Ammon's horn (tissue), 1 donor: ENCODE results near the gene GCM1.
"Not testable (repeated sequence)": the region's sequence is repeated elsewhere in the genome, so short reads cannot be mapped to it uniquely, and the experiment has no call there.

Experiments used
- DNase-seq: peaks from one replicate; pipeline ENCODE4 v3.0.0-alpha.2; 2016; ENCODE audit warnings: low spot score

GCM1 gene

GRCh38 chr6:53148684-53149083, at the start of gene GCM1:
GCM1 (minus strand) TSS chr6:53148841; CDS start chr6:53145632, 3,209 bp downstream.
- no peak for DNase-seq

DNA sequence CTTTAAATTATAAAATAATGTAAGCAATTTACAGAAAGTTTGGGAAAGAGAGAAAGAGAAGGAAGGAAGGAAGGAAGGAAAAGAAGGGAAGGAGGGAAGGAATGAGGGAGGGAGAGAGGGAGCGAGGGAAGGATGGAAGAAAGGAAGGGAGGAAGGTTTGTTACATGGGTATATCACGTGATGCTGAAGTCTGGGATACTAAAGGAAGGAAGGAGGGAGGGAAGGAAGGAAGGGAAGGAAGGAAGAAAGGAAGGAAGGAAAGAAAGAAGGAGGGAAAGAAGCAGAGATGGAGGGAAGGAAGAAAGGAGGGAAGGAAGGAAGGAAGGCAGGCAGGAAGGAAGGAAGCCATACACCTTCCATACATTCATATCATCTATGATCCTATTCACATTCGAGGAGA, 48.9 kb upstream of the GCM1 start:
- DNase-seq, result no peak

- DNase-seq, result no peak
These were observed 46.4 kb upstream of the GCM1 start for GRCh38 chr6:53195048-53195447.

DNA sequence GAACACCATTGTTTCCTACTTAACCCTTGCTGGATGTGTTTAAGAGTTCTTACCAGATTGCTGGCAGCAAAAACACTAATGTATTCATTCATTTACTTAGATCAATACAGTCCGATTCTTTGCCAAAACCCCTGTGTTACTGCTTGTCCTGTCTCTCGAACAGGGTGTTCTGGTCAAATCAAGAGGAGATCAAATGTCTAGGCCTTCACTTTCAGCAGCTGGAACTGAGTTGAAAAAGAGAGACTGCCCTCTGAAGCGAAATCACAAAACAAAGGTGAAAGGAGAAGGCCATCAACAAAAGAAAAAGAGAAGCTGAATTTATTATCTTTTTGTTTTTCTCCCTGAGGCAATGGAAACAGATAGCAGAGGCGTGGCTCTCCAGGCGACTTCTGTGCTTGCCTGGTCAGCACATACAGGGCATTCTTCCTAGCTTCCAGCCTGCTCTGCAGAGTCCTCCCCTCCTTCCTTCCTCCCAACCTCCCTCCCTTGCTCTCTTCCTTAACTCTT, 44.1 kb upstream of the GCM1 start:
- DNase-seq, result peak; percentile 24

- DNase-seq, result no peak
These were observed 40.9 kb upstream of the GCM1 start for GRCh38 chr6:53189554-53189953.

GRCh38 chr6:53188833-53189232, 40.2 kb upstream of the GCM1 start:
- DNase-seq, result no peak

DNA sequence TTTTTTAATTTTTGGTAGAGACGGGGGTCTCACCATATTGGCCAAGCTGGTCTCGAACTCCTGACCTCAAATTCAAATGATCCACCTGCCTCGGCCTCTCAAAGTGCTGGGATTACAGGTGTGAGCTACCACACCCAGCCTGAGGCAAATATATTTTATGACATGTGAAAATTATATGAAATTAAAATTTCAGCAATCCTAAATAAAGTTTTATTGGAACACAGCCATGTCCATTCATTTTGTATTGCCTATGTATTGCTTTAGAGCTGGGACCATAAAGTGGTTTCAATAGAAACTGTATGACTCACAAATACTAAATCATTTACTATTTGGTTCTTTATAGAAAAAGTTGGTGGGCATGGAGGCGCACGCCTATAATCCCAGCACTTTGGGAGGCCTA, 32.0 kb upstream of the GCM1 start:
- no peak for DNase-seq

- no peak for DNase-seq
These were observed 31.5 kb upstream of the GCM1 start for GRCh38 chr6:53179961-53180651.

DNA sequence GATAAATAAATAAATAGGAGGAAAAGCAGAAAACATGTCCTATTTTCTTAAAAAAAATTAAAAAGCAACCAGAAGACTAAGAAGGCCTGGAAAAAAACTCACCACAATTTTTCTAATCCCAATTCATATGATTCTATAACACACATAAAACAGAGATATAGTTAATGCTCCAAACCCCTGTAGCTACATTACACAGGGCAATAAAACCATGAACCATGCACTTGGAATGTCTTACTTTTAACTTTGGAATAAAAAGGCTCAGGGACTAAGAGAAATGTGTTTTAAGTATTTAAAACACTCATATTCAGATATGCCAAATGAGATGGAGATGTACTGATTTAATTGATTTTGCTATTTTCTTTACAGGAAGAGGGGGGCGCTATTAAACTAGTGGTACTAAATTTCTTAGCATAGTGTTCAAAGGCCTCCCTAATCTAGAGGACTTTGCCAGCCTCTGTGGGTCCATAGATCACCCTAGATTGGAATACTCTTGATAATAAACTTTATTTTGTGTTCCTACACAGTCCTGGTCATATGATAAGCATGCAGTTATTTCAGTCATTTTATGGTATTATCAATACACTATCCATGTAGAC, 30.3 kb upstream of the GCM1 start:
- DNase-seq, result no peak

DNA sequence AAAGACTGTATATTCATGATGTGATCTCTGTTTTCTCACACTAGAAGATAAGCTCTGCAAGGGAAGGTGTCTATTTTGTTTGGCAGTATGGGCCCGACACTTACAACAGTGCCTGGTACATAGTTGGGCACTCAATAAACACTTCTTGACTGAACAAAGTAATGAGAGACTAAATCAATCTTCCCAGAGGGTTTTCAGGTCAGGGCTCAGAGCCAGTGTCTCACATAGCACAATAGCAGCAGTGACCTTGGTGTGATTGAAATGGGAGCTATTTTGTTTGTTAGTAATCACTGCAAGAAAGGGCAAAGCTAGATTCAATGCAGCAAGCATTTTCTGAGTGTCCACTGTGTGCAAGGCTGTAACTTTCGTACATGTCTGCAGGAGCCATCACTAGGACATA, 26.4 kb upstream of the GCM1 start:
- no peak for DNase-seq

GRCh38 chr6:53172468-53172803, 23.8 kb upstream of the GCM1 start:
- DNase-seq, result no peak

- DNase-seq, result peak; percentile 93
These were observed 23.2 kb upstream of the GCM1 start for GRCh38 chr6:53171605-53172467.

GRCh38 chr6:53168516-53169267, 20.1 kb upstream of the GCM1 start:
- no peak for DNase-seq

DNA sequence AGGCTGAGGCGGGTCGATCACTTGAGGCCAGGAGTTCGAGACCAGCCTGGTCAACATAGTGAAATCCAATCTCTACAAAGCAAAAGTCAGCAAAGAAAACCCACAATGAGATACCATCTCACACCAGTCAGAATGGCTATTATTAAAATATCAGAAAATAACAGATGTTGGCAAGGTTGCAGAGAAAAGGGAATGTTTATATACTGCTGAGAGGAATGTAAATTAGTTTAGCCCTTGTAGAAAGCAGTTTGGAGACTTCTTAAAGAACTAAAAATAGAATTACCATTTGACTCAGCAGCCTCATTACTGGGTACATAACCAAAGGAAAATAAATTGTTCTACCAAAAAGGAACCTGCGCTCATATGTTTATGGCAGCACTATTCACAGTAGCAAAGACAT, 16.7 kb upstream of the GCM1 start:
- DNase-seq, result no peak

DNA sequence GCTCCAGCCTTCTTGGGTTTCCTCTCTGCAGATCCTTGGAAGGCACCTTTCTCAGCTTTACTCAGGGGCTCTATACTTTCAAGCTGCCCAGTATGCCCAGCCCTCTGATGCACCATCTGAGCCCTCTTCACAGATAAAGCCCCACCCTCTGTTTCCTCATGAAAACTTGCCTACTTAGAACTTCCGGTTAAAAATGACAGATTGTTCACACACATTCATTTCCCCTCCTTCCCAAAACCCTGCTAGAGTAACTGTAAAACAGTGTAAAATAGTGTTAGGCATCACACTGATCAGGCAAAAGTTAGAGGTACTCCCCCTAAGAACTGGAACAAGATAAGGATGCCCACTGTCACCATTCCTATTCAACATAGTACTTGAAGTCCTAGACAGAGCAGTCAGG, 14.0 kb upstream of the GCM1 start:
- no peak for DNase-seq

DNA sequence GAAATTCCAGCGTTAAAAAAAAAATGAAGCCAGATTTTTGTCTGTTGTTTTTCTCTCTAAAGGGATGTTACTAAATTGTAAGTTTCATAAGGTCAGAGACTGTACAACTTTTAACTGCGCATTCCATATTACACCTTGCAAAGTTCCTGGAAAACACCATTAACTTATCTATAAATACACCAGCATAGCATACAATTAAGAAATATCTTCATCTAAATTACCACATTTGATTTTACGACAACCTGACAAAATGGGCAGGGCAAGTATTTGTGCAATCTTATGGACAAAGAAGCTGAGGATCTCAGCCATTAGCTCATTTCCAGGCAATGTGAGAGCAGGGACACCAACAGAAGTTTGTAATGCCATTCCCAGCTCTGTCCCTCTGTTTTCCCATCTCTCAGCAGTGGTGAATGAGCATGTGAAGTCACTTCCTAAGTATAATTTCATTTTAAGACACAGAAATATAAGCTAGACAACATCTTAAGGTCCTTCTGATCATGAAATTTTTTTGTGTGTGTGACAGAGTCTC, 12.9 kb upstream of the GCM1 start:
- DNase-seq, result no peak

GRCh38 chr6:53159558-53159957, 10.9 kb upstream of the GCM1 start:
- no peak for DNase-seq

- DNase-seq, result not testable (repeated sequence)
These were observed 9.4 kb upstream of the GCM1 start for GRCh38 chr6:53158076-53158475.

- DNase-seq, result not testable (repeated sequence)
These were observed 6.6 kb upstream of the GCM1 start for GRCh38 chr6:53155279-53155678.

GRCh38 chr6:53154794-53155193, 6.2 kb upstream of the GCM1 start:
- DNase-seq, result no peak

DNA sequence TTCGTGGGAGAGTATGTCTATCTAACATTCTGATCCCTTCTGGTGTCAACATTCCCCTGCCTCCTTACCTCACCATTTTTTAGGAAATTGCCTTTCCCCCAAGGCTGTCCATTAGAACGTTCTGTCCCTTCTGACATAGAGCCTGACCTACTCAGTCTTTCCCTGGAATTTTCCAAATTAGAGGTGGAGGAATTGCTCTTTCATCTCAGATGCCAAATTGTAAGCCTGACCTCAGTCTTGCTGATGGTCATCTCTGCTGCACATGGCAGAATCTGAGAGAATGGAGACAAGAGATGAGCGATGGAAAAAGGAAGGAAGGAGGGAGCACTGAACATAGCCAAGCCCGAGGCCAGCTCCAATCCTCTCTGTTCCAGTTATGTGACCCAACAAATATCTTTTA, 5.4 kb upstream of the GCM1 start:
- DNase-seq, result no peak

GRCh38 chr6:53152576-53152975, 3.9 kb upstream of the GCM1 start:
- no peak for DNase-seq
